Neural cell (in vitro differentiated cells): ENCODE measurements around the gene LRMDA. TPM values are rescaled to one million over a fixed set of nuclear protein-coding genes. Genes with fewer than 3 reads are reported as not detected.
A peak's percentile ranks its signal among the peaks of the same experiment; 100 is the strongest.

Experiments
- H2AFZ ChIP-seq: fragments of 200-600, 300-800 bp; sonication (generic), shearing (Covaris generic); 2 replicates; pipeline ENCODE4 v1.6.0; 2014; ENCODE audit warnings: low read depth, mild to moderate bottlenecking, antibody characterized with exemption, low read length, moderate library complexity
- H3F3A ChIP-seq: fragments of 200-600 bp; shearing (Covaris generic); 2 replicates; pipeline ENCODE4 v1.6.1; 2016; ENCODE audit warnings: mild to moderate bottlenecking, moderate library complexity, mixed read lengths, antibody characterized with exemption, low read length; ENCODE audit not compliant: insufficient read depth, poor library complexity, severe bottlenecking
- H3K27ac ChIP-seq: fragments of 200-600, 300-800 bp; sonication (generic), shearing (Covaris generic); 2 replicates; pipeline ENCODE4 v1.5.1; 2014; ENCODE audit warnings: mild to moderate bottlenecking, low read length, moderate library complexity
- H3K27me3 ChIP-seq: fragments of 300-800, 200-600 bp; sonication (generic), shearing (Covaris generic); 2 replicates; pipeline ENCODE4 v1.6.0; 2014; ENCODE audit warnings: mild to moderate bottlenecking, low read depth, low read length, moderate library complexity; ENCODE audit not compliant: insufficient read depth
- H3K36me3 ChIP-seq: fragments of 300-800, 200-600 bp; sonication (generic), shearing (Covaris generic); 2 replicates; pipeline ENCODE4 v1.5.1; 2014; ENCODE audit warnings: mild to moderate bottlenecking, antibody characterized with exemption, low read length, moderate library complexity; ENCODE audit not compliant: insufficient read depth
- H3K4me2 ChIP-seq: fragments of 300-800, 200-600 bp; sonication (generic), shearing (Covaris generic); 2 replicates; pipeline ENCODE4 v1.6.0; 2014; ENCODE audit warnings: mild to moderate bottlenecking, low read length
- H3K4me3 ChIP-seq: fragments of 300-800, 200-600 bp; sonication (generic), shearing (Covaris generic); 2 replicates; pipeline ENCODE4 v1.5.1; 2014; ENCODE audit warnings: mild to moderate bottlenecking, low read length, moderate library complexity
- H3K79me2 ChIP-seq: fragments of 200-600 bp; shearing (Covaris generic); replicated peaks from 2 replicates; pipeline ENCODE4 v1.6.0; 2014; ENCODE audit warnings: mild to moderate bottlenecking, low read length, moderate library complexity; ENCODE audit not compliant: insufficient read depth
- H3K9ac ChIP-seq: fragments of 300-800, 200-600 bp; sonication (generic), shearing (Covaris generic); 2 replicates; pipeline ENCODE4 v1.6.1; 2016; ENCODE audit warnings: mild to moderate bottlenecking, low read length, mixed read lengths
- H3K9me2 ChIP-seq: fragments of 200-600 bp; shearing (Covaris generic); 2 replicates; pipeline ENCODE4 v1.6.1; 2016; ENCODE audit warnings: mild to moderate bottlenecking, low read length, mixed read lengths; ENCODE audit not compliant: insufficient read depth
- H3K9me3 ChIP-seq: fragments of 200-600, 300-800 bp; sonication (generic), shearing (Covaris generic); 2 replicates; pipeline ENCODE4 v1.6.1; 2016; ENCODE audit warnings: mild to moderate bottlenecking, mixed run types, low read length, moderate library complexity, mixed read lengths
- H4K20me1 ChIP-seq: fragments of 200-600 bp; shearing (Covaris generic); 2 replicates; pipeline ENCODE4 v1.6.1; 2016; ENCODE audit warnings: mild to moderate bottlenecking, mixed run types; ENCODE audit not compliant: insufficient read depth
- EP300 ChIP-seq: fragments of 450-650 bp; conservative IDR thresholded peaks from 2 replicates; pipeline ENCODE4 v1.6.1; 2014; ENCODE audit warnings: antibody characterized with exemption, mild to moderate bottlenecking, moderate library complexity; ENCODE audit not compliant: poor library complexity, severe bottlenecking
- EZH2 ChIP-seq: fragments of 200-600, 300-800 bp; shearing (Covaris generic), sonication (generic); IDR thresholded peaks from 2 replicates; pipeline ENCODE4 v1.6.1; 2014; ENCODE audit warnings: antibody characterized with exemption, low read length, borderline replicate concordance, mild to moderate bottlenecking; ENCODE audit not compliant: insufficient read depth, poor library complexity, severe bottlenecking
- MXI1 ChIP-seq: fragments of 450-650 bp; conservative IDR thresholded peaks from 2 replicates; pipeline ENCODE4 v1.6.1; 2014; ENCODE audit warnings: antibody characterized with exemption, mild to moderate bottlenecking; ENCODE audit not compliant: poor library complexity, severe bottlenecking
- RAD21 ChIP-seq: fragments of 450-650 bp; conservative IDR thresholded peaks from 2 replicates; pipeline ENCODE4 v1.6.1; 2014; ENCODE audit warnings: antibody characterized with exemption, mild to moderate bottlenecking, moderate library complexity
- SMC3 ChIP-seq: fragments of 450-650 bp; conservative IDR thresholded peaks from 2 replicates; pipeline ENCODE4 v1.6.1; 2014; ENCODE audit warnings: antibody characterized with exemption, mild to moderate bottlenecking, moderate library complexity; ENCODE audit not compliant: poor library complexity
- TAF1 ChIP-seq: IDR thresholded peaks from 2 replicates; pipeline ENCODE4 v1.6.1; 2012; ENCODE audit warnings: low read depth
- polyA plus RNA-seq: library from polyadenylated mRNA; depleted of rRNA; stranded (reverse); fragments of >200 nt; gene quantifications from 2 replicates; pipeline ENCODE4 v1.2.3, GENCODE V29; 2014
- TF ChIP-seq, protein P1 (sequence below): fragments of 450-650 bp; IDR thresholded peaks from 2 replicates; pipeline ENCODE4 v1.5.1; 2014; ENCODE audit warnings: antibody characterized with exemption, mild to moderate bottlenecking, moderate library complexity; ENCODE audit not compliant: poor library complexity, severe bottlenecking
- TF ChIP-seq, protein P2 (sequence below): IDR thresholded peaks from 2 replicates; pipeline ENCODE4 v1.6.1; 2012; ENCODE audit warnings: borderline replicate concordance

LRMDA gene
- polyA plus RNA-seq, 1 donor from 2014 or later = 5.6 TPM

DNA sequence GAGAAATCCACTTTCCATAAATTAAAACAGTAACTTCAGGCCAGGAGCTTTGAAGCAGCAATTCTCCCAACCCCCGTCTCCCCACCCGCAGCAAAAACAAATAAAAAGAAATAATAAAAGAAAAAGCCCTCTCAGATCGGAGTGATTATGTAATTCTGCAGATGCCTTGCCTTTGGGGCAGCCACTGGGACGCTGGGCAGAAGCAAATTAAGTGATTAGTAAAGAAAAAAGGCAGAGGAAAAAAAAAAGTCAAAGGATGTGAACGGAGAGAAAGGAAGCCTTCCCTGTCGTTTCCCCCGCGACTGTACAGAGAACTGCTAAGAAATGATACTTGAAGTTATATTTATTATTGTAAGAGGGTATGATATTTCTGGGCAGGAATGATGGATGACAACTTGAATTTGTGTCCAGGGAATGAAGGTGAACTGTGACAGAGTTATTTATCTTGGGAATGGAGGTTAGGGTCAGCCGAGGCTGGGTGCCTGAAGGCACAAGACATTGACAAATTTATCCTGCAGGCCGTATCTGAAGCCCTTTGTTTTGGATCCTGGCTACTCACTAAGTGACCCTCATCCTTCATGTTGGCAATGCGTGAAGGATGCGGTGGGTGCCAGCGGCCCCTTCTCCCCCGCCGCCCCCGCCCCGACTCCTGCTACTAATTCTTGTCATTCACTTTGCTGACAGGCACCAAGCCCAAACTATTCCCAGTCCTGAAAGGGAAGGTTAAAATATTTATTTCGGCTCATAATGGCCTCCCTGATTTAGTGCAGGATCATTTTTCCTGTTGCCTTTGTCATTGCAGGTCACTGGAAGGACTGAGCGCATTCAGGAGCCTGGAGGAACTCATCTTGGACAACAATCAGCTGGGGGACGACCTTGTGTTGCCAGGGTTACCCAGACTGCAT is 604.0 kb downstream of the LRMDA start:
- Histone ChIP-seq H3K9ac (peak overlapping the region; percentile 47), H4K20me1 (no peaks in the 10 kb centered on the region), H3K27me3 (no peaks in the 10 kb centered on the region), H3K4me2 (no peak overlapping the region), H3K27ac (peak overlapping the region; percentile 48), H3K9me2 (no peaks in the 10 kb centered on the region), H3K9me3 (no peaks in the 10 kb centered on the region), H3K4me3 (no peak overlapping the region), H3K79me2 (no peaks in the 10 kb centered on the region), H3K36me3 (no peaks in the 10 kb centered on the region), H2AFZ (no peak overlapping the region), H3F3A (no peaks in the 10 kb centered on the region)
- TF ChIP-seq SMC3 (no peak), MXI1 (no peak), RAD21 (no peak), EZH2 (no peak), EP300 (no peak)
- TF ChIP-seq, protein P1, sequence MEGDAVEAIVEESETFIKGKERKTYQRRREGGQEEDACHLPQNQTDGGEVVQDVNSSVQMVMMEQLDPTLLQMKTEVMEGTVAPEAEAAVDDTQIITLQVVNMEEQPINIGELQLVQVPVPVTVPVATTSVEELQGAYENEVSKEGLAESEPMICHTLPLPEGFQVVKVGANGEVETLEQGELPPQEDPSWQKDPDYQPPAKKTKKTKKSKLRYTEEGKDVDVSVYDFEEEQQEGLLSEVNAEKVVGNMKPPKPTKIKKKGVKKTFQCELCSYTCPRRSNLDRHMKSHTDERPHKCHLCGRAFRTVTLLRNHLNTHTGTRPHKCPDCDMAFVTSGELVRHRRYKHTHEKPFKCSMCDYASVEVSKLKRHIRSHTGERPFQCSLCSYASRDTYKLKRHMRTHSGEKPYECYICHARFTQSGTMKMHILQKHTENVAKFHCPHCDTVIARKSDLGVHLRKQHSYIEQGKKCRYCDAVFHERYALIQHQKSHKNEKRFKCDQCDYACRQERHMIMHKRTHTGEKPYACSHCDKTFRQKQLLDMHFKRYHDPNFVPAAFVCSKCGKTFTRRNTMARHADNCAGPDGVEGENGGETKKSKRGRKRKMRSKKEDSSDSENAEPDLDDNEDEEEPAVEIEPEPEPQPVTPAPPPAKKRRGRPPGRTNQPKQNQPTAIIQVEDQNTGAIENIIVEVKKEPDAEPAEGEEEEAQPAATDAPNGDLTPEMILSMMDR = no peak

GRCh38 chr10:76036111-76036940 is 604.9 kb downstream of the LRMDA start:
- Histone ChIP-seq H3K27ac (peak overlapping the region; percentile 46), H3K4me2 (no peak overlapping the region), H3K36me3 (no peaks in the 10 kb centered on the region), H2AFZ (no peak overlapping the region), H3K9ac (peak overlapping the region; percentile 47), H3F3A (no peaks in the 10 kb centered on the region), H3K9me2 (no peaks in the 10 kb centered on the region), H3K4me3 (no peak overlapping the region), H3K9me3 (no peaks in the 10 kb centered on the region), H3K27me3 (no peaks in the 10 kb centered on the region), H3K79me2 (no peaks in the 10 kb centered on the region), H4K20me1 (no peaks in the 10 kb centered on the region)
- TF ChIP-seq, protein P2, sequence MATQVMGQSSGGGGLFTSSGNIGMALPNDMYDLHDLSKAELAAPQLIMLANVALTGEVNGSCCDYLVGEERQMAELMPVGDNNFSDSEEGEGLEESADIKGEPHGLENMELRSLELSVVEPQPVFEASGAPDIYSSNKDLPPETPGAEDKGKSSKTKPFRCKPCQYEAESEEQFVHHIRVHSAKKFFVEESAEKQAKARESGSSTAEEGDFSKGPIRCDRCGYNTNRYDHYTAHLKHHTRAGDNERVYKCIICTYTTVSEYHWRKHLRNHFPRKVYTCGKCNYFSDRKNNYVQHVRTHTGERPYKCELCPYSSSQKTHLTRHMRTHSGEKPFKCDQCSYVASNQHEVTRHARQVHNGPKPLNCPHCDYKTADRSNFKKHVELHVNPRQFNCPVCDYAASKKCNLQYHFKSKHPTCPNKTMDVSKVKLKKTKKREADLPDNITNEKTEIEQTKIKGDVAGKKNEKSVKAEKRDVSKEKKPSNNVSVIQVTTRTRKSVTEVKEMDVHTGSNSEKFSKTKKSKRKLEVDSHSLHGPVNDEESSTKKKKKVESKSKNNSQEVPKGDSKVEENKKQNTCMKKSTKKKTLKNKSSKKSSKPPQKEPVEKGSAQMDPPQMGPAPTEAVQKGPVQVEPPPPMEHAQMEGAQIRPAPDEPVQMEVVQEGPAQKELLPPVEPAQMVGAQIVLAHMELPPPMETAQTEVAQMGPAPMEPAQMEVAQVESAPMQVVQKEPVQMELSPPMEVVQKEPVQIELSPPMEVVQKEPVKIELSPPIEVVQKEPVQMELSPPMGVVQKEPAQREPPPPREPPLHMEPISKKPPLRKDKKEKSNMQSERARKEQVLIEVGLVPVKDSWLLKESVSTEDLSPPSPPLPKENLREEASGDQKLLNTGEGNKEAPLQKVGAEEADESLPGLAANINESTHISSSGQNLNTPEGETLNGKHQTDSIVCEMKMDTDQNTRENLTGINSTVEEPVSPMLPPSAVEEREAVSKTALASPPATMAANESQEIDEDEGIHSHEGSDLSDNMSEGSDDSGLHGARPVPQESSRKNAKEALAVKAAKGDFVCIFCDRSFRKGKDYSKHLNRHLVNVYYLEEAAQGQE = no peak
- TF ChIP-seq TAF1 (no peak), RAD21 (peak; percentile 97), SMC3 (peak; percentile 97)
- TF ChIP-seq, protein P1 = peak; percentile 91
